Fibroblast of the aortic adventitia (primary cell): ENCODE data around the gene PRSS58. TPM values are rescaled to one million over a fixed set of nuclear protein-coding genes. Genes with fewer than 3 reads are reported as not detected.

Source experiments
- DNase-seq: peaks from one replicate; pipeline ENCODE4 v3.0.0-alpha.2; 2010; ENCODE audit warnings: low read depth
- H3K4me3 ChIP-seq: 2 replicates; pipeline ENCODE4 v1.5.1; 2011; ENCODE audit warnings: low read depth, mild to moderate bottlenecking, control low read depth, low read length, moderate library complexity
- CTCF ChIP-seq: IDR thresholded peaks from 2 replicates; pipeline ENCODE4 v1.5.1; 2011; ENCODE audit warnings: mild to moderate bottlenecking, low read length, control low read depth, inconsistent platforms; ENCODE audit not compliant: insufficient read depth
- total RNA-seq: library from RNA; depleted of rRNA; stranded (reverse); fragments of >200 nt; gene quantifications from 2 replicates; pipeline ENCODE4 v1.2.3, GENCODE V29; 2012; ENCODE audit warnings: low replicate concordance

The PRSS58 gene
- total RNA-seq, 1 donor, result not detected

GRCh38 chr7:142299237-142299781 is 41.5 kb upstream of the PRSS58 start:
- no peak for TF ChIP-seq CTCF
- H3K4me3 ChIP-seq, result no peak overlapping the region
- no peak for DNase-seq

- TF ChIP-seq CTCF, result no peak
These were observed 40.8 kb upstream of the PRSS58 start for GRCh38 chr7:142298627-142299026.

GRCh38 chr7:142298009-142298408 is 40.2 kb upstream of the PRSS58 start:
- H3K4me3 ChIP-seq, result no peak overlapping the region
- DNase-seq, result no peak
- TF ChIP-seq CTCF, result peak; percentile 15

More at GRCh38 chr7:142298627-142299026, 40.8 kb upstream of the PRSS58 start:
- no peak overlapping the region for H3K4me3 ChIP-seq
- no peak for DNase-seq

GRCh38 chr7:142280263-142280662 is 22.4 kb upstream of the PRSS58 start:
- DNase-seq, result no peak
- no peak for TF ChIP-seq CTCF
- H3K4me3 ChIP-seq, result no peak overlapping the region

- TF ChIP-seq CTCF, result no peak
- H3K4me3 ChIP-seq, result no peak overlapping the region
These were observed 21.7 kb upstream of the PRSS58 start for GRCh38 chr7:142279601-142280000.

GRCh38 chr7:142275028-142275427 is 17.2 kb upstream of the PRSS58 start:
- TF ChIP-seq CTCF, result no peak
- no peak for DNase-seq
- no peak overlapping the region for H3K4me3 ChIP-seq

More at GRCh38 chr7:142279601-142280000, 21.7 kb upstream of the PRSS58 start:
- DNase-seq, result no peak

GRCh38 chr7:142272841-142273240 is 15.0 kb upstream of the PRSS58 start:
- no peak for TF ChIP-seq CTCF
- no peak overlapping the region for H3K4me3 ChIP-seq
- no peak for DNase-seq
